Measurements from ENCODE around the gene OR52D1. TPM values are rescaled to one million over a fixed set of nuclear protein-coding genes. Genes with fewer than 3 reads are reported as not detected.

Gene OR52D1
- polyA plus RNA-seq = not detected in 2 replicates

DNA sequence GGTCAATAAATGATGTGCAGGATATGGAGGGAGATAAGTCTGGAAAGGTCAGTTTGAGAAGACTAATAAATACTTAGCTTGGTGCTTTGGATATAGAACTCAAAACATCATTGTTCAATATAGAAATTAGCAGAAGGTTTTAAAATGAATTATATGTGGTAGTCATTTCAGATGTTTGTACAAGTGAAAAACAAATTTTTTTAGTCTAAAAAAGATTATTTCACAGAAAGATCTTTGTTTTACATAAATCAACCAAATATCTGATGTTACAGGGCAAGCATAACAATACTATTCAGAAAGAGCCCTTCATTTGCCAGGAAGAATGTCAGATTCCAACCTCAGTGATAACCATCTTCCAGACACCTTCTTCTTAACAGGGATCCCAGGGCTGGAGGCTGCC lies at the start of gene OR52D1:
TSS of gene OR52D1 (plus strand) at position 301 of the 400 bp plus-strand sequence. CDS start at position 323, 22 bp downstream.

DNA sequence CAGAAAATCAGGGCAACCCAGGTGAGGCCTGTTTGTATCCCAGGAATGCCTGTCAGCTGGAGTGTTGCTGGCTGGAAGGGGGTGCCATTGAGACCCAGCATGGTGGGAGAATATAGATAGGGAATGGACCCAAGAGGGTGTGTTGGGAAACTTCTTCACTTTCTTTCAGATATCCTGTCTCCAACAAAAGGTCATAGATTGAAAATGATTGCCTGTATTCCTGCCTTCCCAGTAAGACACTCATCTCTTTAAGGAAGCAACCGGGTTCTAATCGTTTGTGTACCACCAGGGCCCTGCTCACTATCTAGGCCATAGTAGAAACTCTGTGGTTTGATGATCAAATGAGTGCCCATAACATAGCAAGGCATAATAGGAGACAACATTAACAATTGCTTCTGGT lies 47.1 kb upstream of the OR52D1 start, which contains the start of gene OR51I1:
TSS of gene OR51I1 (minus strand) at position 101 of the 400 bp plus-strand sequence. CDS start at position 101, 0 bp downstream.

DNA sequence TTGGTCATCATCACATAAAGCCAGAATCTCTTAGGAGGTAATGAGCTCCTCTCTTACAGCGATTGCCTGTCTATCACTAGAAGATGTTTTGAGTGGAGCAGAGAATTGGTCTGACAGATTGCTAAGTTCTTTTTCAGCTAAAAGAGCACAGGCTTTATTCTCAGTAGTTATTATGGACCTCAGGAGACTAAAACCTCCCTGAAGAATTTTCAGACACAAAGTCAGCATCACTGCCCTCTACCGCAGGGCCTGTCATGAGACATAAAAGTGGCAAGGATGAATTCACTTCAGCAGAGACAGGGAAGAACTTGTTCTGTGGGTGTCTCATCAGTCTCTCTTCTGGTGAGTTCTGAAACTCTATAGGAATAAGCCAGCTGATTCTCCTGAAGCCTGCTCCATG lies 39.5 kb upstream of the OR52D1 start, which contains the start of gene OR51I2:
TSS of gene OR51I2 (plus strand) at position 301 of the 400 bp plus-strand sequence. CDS start 4,166 bp downstream, outside the sequence.

DNA sequence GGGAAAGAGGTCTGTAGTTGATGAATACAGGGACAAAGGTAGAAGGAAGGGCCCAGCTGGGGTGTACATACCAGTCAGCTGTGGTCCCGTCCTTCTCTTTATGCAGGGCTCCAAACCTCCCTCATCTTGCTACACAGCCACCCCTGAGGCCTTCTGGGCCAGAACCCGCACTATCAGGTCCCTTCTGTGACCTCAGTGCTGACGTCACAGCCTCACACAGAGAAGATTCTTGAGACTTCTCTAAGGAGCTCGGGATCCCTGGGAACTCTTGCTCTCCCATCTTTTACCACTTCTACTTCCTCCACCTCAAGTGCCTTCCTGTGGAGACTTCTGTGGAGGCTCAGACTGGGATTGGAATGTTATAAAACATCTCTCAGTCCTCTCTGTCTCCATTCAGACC lies 21.3 kb downstream of the OR52D1 start, which contains the start of gene UBQLN3:
TSS of gene UBQLN3 (minus strand) at position 155 of the 400 bp plus-strand sequence. CDS start 399 bp downstream, outside the sequence.

DNA sequence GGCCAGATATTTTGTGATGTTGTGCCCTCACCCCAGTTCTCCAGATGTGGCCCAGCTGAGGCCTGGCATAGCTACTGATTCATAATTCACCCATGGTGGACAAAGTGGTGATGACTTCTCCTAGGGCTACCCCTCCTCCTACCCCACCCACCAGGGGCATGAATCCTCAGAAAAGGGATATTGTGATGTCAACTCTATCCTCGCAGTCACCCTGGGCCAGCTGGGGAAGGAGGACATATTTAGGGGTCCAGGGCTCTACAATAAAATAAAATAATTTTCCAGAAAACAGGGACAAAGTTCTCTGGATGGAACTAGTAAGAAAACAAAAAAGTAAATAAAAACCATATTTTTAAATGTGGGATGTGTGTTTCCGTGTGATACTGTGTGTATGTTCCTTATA lies 28.1 kb downstream of the OR52D1 start, which contains the start of gene UBQLNL:
TSS of gene UBQLNL (minus strand) at position 101 of the 400 bp plus-strand sequence. CDS start 258 bp downstream, outside the sequence.

Other genes with a start within 250 kb of the OR52D1 start
- not detected in 2 replicates for gene HBG1, start 238.8 kb upstream of the OR52D1 start, polyA plus RNA-seq
- gene HBG2, start 233.9 kb upstream of the OR52D1 start, polyA plus RNA-seq = 7.9 TPM in 1 of 2 replicates, not detected in the other
- not detected in 2 replicates for gene HBE1, start 218.7 kb upstream of the OR52D1 start, polyA plus RNA-seq
- not detected in 2 replicates for gene OR51B4, start 186.7 kb upstream of the OR52D1 start, polyA plus RNA-seq
- gene OR51B2, start 164.4 kb upstream of the OR52D1 start, polyA plus RNA-seq = not detected in 2 replicates
- 0.54 TPM in 1 of 2 replicates, not detected in the other for gene OR51B5, start 145.2 kb upstream of the OR52D1 start, polyA plus RNA-seq
- gene OR51B6, start 137.2 kb upstream of the OR52D1 start, polyA plus RNA-seq = not detected in 2 replicates
- gene OR51M1, start 104.9 kb upstream of the OR52D1 start, polyA plus RNA-seq = not detected in 2 replicates
- gene OR51Q1, start 66.6 kb upstream of the OR52D1 start, polyA plus RNA-seq = not detected in 2 replicates
- not detected in 2 replicates for gene OR51I1, start 47.2 kb upstream of the OR52D1 start, polyA plus RNA-seq
- gene OR51I2, start 39.4 kb upstream of the OR52D1 start, polyA plus RNA-seq = not detected in 2 replicates
- gene UBQLN3, start 21.3 kb downstream of the OR52D1 start, polyA plus RNA-seq = not detected in 2 replicates
- gene UBQLNL, start 28.0 kb downstream of the OR52D1 start, polyA plus RNA-seq = not detected in 2 replicates
- gene OR52H1, start 59.9 kb downstream of the OR52D1 start, polyA plus RNA-seq = not detected in 2 replicates
- gene OR52B6, start 92.2 kb downstream of the OR52D1 start, polyA plus RNA-seq = not detected in 2 replicates
- gene TRIM6, start 108.0 kb downstream of the OR52D1 start, polyA plus RNA-seq = 0.38 TPM in 1 of 2 replicates, not detected in the other
- not detected in 2 replicates for gene TRIM34, start 136.3 kb downstream of the OR52D1 start, polyA plus RNA-seq
- gene TRIM5, start 196.4 kb downstream of the OR52D1 start, polyA plus RNA-seq = 0.56 and 4.4 TPM in 2 replicates
- gene TRIM22, start 201.1 kb downstream of the OR52D1 start, polyA plus RNA-seq = 1.2 TPM in 1 of 2 replicates, not detected in the other
- not detected in 2 replicates for gene OR56B1, start 247.8 kb downstream of the OR52D1 start, polyA plus RNA-seq